GM19239 (cell line): ENCODE results near the gene PSMD5.
"Not testable (repeated sequence)": the region's sequence is repeated elsewhere in the genome, so short reads cannot be mapped to it uniquely, and the experiment has no call there.

Source experiments
- DNase-seq: peaks from one replicate; pipeline ENCODE4 v3.0.0; 2011; ENCODE audit warnings: low spot score; ENCODE audit not compliant: insufficient read length
- FAIRE-seq: peaks from 2 replicates; lab custom pipeline; 2011; peaks lifted over from hg19 to GRCh38; lab: Jason Lieb, UNC

Gene PSMD5

DNA sequence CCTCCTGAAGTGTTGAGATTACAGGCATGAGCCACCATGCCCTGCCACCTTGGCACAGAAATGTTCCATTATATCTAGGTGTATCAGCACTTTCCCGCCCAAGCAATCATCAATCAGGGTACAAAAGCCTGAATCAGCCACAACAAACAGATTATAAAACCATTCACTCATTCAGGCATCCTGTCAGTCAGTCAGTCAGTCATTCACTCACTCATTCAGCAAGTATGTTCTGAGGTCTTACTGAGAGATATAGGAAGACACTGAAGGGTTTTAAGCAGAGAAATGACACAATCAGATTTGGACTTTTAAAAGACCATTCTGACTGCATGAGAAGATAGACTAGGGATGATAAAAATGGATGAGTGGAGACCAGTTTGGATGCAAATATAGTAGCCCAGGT lies 13.1 kb downstream of the PSMD5 start:
- DNase-seq (no peak), FAIRE-seq (no peak)

GRCh38 chr9:120820095-120820494 lies 22.6 kb downstream of the PSMD5 start:
- DNase-seq = no peak
- FAIRE-seq = no peak

GRCh38 chr9:120818595-120818994 lies 24.1 kb downstream of the PSMD5 start:
- FAIRE-seq = no peak
- no peak for DNase-seq

DNA sequence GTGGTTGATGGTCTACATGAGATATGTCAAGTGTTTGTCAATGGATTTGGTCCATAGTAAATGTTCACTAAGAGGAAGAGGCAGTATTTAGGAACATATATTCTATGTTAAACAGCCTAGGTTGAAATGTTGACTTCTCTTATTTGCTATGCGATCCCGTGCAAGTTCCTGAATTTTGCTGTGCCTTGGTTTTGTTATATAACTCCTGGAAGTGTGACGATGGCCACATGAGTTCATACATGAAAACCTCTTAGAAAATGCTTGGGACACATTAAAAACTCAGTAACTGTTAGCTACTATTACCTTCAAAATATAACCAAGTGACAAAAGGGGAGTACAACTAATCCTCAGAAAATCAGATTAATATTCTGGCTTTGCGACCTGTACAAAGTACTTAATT lies 27.6 kb downstream of the PSMD5 start:
- no peak for DNase-seq
- FAIRE-seq = no peak

GRCh38 chr9:120808931-120809330 lies 33.8 kb downstream of the PSMD5 start:
- DNase-seq (no peak), FAIRE-seq (no peak)

- FAIRE-seq (no peak), DNase-seq (no peak)
Observed at GRCh38 chr9:120807607-120808379, 34.9 kb downstream of the PSMD5 start.

DNA sequence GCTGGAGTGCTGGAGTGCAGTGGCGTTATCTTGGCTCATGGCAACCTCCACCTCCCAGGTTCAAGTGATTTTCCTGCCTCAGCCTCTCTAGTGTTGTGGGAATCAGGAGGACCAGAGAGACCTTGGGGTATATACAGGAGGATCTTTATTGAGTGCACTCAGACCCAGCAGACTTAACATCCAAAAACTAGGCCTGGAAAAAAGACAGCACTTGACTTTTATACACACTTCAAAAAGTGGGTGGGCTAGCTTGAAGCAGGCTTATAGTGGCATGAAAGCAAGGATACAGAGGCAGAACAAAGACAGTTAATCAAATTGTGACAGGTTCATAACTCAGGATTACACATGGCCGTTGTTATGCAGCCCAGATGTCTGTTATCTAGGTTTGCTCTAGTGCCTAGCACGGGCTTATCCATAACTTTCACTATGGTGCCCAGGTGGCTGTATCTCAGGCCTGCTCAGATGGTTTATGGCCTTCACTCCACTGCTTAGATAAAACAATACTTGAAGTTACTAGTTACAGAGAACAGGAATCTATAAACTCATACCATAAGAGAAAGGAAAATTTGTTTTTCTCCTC lies 37.8 kb downstream of the PSMD5 start:
- not testable (repeated sequence) for FAIRE-seq, DNase-seq

GRCh38 chr9:120801441-120801840 lies 41.3 kb downstream of the PSMD5 start:
- DNase-seq = no peak
- FAIRE-seq = no peak

- FAIRE-seq = peak; percentile 93
Observed at GRCh38 chr9:120792898-120793765, 49.6 kb downstream of the PSMD5 start, which contains the start of gene FBXW2. TSS of gene FBXW2 (minus strand) at chr9:120793416. CDS start at chr9:120788258, 5,158 bp downstream.

DNA sequence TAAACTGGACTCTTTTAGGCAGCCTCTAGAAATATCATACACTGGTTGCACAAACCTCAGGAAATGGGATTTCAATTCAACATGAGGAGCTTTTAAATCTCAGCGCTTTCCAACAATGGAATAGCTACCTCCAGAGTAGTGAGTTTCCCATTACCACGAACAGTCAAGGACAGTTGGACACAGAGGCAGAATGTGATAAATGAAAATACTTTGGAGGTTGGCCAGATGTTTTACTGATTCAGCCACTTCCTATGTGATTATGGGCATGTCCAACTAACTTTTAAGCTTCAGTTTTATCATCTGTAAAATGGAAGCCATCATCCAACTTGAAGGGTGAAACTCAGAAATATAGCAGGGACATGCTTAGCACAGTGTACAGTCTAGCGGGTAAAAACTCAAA lies 51.6 kb downstream of the PSMD5 start:
- FAIRE-seq (no peak), DNase-seq (no peak)

More at GRCh38 chr9:120792898-120793765, 49.6 kb downstream of the PSMD5 start, which contains the start of gene FBXW2:
- peak; percentile 78 for DNase-seq

- DNase-seq = no peak
Observed at GRCh38 chr9:120787933-120788332, 54.8 kb downstream of the PSMD5 start.

DNA sequence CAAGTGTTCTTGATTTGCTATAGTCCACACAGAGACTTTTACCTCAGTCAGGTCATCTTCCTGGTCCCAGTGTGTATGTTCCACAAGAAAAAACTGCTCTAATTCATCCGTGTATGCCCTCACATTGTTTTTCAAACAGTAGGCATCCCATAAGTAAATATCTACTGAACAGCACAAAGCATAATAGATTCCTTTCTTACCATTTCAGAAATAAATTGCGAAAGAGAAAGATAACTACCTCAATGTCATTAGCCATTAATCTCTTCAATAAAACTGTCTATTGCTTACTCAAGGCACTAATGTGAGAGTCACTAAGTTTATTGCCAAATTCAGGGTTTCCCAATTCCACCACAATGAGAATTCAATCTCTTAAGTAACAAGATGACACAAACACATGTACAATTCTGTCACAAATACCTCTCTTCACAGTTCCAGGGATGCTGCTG lies 59.1 kb downstream of the PSMD5 start:
- DNase-seq = no peak
- FAIRE-seq = no peak

More at GRCh38 chr9:120787933-120788332, 54.8 kb downstream of the PSMD5 start:
- FAIRE-seq = no peak

DNA sequence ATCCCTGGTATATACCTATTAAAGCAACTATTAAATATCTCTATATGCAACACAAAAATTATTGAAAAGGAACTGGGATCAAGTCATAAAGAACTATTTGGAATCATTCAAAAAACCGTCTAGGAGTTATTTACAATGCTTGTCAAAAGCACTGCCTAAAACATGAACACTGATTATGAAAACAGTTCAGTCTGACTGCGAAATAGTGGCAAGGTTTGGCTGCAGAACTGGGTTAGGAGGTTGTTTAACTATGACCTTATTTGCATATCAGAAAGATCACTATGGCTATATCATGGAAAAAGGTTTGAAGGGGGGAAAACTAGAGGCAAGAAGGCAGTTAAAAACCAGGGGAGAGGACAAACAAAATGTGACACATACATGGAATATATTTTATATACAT lies 61.5 kb downstream of the PSMD5 start:
- FAIRE-seq = no peak
- DNase-seq = no peak

- DNase-seq (no peak), FAIRE-seq (no peak)
Observed at GRCh38 chr9:120780367-120780766, 62.4 kb downstream of the PSMD5 start.

DNA sequence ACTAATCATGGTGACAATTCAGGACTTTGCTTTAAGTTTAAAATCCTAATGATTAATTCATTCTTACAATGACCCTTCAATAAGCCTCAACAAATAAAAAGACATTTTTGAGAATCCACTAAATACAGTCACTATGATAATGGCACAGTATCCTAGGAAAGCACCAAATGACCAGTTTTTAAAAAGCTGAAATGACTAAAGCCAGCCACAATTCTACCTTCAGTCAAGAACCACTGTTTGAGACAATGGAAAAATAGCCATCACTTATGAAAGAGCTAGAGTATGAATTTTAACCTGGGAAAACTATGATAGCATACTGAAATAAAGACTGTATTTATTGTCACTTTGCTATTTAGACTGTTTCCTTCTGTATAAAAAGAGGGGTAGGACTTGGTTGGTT lies 63.5 kb downstream of the PSMD5 start:
- FAIRE-seq (no peak), DNase-seq (no peak)

GRCh38 chr9:120778758-120779157 lies 64.0 kb downstream of the PSMD5 start:
- DNase-seq = no peak
- FAIRE-seq = no peak

DNA sequence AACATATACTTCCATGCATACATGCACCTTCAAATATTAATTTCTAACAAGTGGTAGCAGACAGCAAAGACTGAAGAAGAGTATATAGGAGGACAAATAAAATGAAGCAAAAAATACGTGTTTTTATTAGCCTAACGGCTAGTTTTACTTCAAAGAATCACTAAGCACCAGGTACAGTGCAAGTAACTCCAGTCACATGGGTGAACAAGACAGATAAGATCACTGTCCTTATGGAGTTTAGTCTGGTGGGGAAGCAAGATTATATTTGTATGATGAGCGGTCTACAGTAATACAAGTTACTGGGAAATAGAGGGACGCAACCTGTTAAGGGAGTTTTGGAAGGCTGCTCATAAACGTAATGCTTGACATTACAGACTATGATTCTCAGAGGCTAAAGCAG lies 65.5 kb downstream of the PSMD5 start:
- no peak for DNase-seq
- no peak for FAIRE-seq

- no peak for FAIRE-seq
- no peak for DNase-seq
Observed at GRCh38 chr9:120776788-120777187, 65.9 kb downstream of the PSMD5 start.

GRCh38 chr9:120775859-120776258 lies 66.9 kb downstream of the PSMD5 start:
- FAIRE-seq = no peak

DNA sequence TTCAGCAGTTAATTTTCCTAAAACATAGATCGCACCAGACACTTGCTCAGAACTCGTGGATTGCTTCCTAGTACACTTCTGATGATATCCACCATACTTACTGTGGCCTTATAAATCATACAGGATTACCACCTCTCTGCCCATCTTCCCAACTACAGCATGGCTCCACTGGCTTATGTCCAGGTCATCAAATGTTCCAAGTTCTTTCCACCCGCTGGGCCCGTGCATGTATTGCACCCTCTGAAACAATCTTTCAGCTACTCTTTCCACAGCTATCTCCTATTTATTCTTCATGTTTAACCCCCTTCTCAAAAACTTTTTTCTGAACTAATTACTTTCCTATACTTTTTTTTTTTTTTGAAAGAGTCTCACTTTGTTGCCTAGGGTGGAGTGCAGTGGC lies 68.0 kb downstream of the PSMD5 start:
- FAIRE-seq = no peak

More at GRCh38 chr9:120775859-120776258, 66.9 kb downstream of the PSMD5 start:
- no peak for DNase-seq

DNA sequence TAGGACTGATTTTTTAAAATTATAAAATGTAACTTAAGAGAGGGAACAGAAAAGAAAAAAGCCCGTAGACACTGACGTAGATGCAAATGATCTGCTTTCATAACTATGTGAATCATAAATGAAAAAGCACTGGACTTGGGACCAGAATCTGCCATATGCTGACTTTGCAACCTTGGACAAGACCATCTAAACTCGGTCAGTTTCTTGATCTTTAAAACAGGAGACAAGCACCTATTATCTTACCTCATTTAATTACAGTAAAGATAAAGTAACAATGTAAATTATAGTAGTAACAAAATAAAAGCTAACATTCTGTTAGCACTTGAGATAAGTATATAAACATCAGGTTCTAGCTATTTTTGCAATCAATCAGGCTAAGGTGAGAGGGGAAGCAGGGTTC lies 69.5 kb downstream of the PSMD5 start:
- DNase-seq = no peak
- no peak for FAIRE-seq

More for the DNA sequence above, 68.0 kb downstream of the PSMD5 start:
- DNase-seq = no peak
